ENCODE results near the gene JADE2. TPM values are rescaled to one million over a fixed set of nuclear protein-coding genes. Genes with fewer than 3 reads are reported as not detected.
A peak's percentile ranks its signal among the peaks of the same experiment; 100 is the strongest.

The JADE2 gene
- total and polyA plus RNA-seq, 2 experiments from 2014 or later, result 14.9 to 35.4 TPM

DNA sequence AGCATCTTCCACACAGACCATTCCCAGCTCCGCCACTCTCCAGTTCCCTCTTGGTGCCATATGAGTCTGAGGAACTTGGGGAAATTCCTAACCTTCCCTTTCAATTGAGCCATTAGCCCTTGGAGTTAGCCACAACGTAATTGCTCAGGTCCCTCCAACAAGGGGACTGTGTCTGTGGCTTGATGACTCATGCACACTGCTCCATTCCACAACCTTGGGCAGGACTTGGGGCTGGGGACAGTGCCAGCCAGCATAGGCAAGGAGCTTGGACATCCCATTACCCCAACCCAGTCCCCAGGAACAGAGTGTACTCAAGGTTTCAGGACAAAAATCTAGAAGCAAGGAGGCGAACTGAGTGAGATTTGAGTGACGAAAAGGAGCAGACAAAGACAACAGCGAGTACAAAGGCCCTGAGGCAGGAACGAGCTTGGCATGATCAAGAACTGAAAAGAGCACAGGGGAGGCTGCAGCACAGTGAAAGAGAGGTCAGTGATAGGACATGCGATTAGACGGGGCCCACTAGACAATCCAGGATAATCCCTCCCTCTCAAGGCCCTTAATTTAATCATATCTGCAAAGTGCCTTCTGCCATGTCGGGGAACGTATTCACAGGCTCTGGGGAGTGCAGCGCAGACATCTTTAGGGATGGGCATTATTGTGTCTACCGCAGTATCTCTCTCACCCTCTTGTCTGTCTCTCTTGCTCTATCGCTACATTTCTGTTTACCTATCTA, 16.0 kb upstream of the JADE2 start:
- Histone ChIP-seq H3K79me2 (peaks cover 20% of the 10 kb centered on the region), H3K4me1 (ENCODE audit: insufficient read depth) (peaks cover 46% of the 10 kb centered on the region), H4K20me1 (ENCODE audit: insufficient read depth, poor library complexity, severe bottlenecking) (no peaks in the 10 kb centered on the region), H3K4me3 (no peak overlapping the region), H3K4me2 (no peak overlapping the region), H3K36me3 (replicated peaks; ENCODE audit: insufficient read depth, low read depth) (no peaks in the 10 kb centered on the region), H3K27me3 (no peaks in the 10 kb centered on the region), H2AFZ (no peak overlapping the region), H3K27ac (peak overlapping the region; percentile 70), H3K9me3 (ENCODE audit: low read depth) (no peaks in the 10 kb centered on the region), H3K9me2 (replicated peaks; ENCODE audit: insufficient read depth) (no peaks in the 10 kb centered on the region)
- peak; percentile 42 for DNase-seq (ENCODE audit: low spot score)
- 83% methylated on average over 13 of the region's 13 CpGs for WGBS (ENCODE audit: low lambda C conversion rate, missing lambda C conversion rate)
- TF ChIP-seq, protein P1, sequence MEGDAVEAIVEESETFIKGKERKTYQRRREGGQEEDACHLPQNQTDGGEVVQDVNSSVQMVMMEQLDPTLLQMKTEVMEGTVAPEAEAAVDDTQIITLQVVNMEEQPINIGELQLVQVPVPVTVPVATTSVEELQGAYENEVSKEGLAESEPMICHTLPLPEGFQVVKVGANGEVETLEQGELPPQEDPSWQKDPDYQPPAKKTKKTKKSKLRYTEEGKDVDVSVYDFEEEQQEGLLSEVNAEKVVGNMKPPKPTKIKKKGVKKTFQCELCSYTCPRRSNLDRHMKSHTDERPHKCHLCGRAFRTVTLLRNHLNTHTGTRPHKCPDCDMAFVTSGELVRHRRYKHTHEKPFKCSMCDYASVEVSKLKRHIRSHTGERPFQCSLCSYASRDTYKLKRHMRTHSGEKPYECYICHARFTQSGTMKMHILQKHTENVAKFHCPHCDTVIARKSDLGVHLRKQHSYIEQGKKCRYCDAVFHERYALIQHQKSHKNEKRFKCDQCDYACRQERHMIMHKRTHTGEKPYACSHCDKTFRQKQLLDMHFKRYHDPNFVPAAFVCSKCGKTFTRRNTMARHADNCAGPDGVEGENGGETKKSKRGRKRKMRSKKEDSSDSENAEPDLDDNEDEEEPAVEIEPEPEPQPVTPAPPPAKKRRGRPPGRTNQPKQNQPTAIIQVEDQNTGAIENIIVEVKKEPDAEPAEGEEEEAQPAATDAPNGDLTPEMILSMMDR (IDR thresholded peaks at IDR 0.05; ENCODE audit: poor library complexity), result no peak
- TF ChIP-seq EZH2 (IDR thresholded peaks at IDR 0.05; ENCODE audit: borderline replicate concordance) (no peak), EZH2phosphoT487 (IDR thresholded peaks at IDR 0.05; ENCODE audit: low read depth, severe bottlenecking, unreplicated experiment) (no peak)

DNA sequence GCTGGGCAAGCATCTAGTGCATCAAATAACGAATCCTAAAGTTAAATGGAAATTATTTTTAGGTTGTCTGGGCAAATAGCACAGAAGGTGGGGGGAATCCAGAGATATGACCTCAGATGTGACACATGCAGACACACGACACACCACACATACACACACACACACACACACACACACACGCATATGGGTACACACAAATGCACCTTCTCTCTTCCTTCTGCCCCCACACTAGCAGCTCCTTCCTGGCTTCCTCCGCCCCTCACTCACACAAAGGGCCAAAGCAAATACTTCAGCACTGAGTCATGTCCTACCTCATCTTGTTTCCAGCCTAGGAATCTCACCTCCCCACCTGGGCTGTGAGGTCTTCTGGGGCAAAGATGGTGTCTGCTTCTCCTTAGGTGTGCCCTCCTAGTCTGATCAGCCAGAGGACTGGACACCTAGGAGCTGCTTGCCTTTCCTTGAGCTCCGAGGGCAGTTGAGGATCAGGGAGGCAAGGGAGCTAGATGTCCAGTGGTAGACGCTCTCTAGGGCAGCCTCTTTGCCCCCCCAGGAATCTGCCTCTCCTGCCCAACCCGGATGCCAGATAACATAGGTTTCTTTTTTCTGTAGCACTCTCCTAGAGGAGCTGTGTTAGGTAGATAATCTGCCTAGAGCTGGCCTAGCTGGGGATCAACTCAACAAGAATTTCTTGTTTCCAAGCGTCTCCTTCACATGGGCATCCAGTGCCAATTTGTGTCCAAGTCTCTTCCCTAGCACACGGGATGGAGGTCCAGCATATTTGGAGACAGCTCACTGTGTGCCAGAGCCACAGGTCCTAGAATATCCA, 14.3 kb upstream of the JADE2 start:
- Histone ChIP-seq H3K79me2 (peaks cover 20% of the 10 kb centered on the region), H2AFZ (no peak overlapping the region), H3K9me3 (ENCODE audit: low read depth) (no peaks in the 10 kb centered on the region), H3K4me1 (ENCODE audit: insufficient read depth) (peaks cover 40% of the 10 kb centered on the region), H3K9me2 (replicated peaks; ENCODE audit: insufficient read depth) (no peaks in the 10 kb centered on the region), H3K4me2 (peak overlapping the region; percentile 25), H4K20me1 (ENCODE audit: insufficient read depth, poor library complexity, severe bottlenecking) (no peaks in the 10 kb centered on the region), H3K27me3 (no peaks in the 10 kb centered on the region), H3K27ac (peak overlapping the region; percentile 96), H3K36me3 (replicated peaks; ENCODE audit: insufficient read depth, low read depth) (no peaks in the 10 kb centered on the region), H3K4me3 (no peak overlapping the region)
- 58% methylated on average over 8 of the region's 9 CpGs for WGBS (ENCODE audit: low lambda C conversion rate, missing lambda C conversion rate)
- peak; percentile 81 for DNase-seq (ENCODE audit: low spot score)
- TF ChIP-seq, protein P1 (IDR thresholded peaks at IDR 0.05; ENCODE audit: poor library complexity), result no peak
- no peak for TF ChIP-seq EZH2phosphoT487 (IDR thresholded peaks at IDR 0.05; ENCODE audit: low read depth, severe bottlenecking, unreplicated experiment)
- TF ChIP-seq EZH2 (IDR thresholded peaks at IDR 0.05; ENCODE audit: borderline replicate concordance), result no peak

DNA sequence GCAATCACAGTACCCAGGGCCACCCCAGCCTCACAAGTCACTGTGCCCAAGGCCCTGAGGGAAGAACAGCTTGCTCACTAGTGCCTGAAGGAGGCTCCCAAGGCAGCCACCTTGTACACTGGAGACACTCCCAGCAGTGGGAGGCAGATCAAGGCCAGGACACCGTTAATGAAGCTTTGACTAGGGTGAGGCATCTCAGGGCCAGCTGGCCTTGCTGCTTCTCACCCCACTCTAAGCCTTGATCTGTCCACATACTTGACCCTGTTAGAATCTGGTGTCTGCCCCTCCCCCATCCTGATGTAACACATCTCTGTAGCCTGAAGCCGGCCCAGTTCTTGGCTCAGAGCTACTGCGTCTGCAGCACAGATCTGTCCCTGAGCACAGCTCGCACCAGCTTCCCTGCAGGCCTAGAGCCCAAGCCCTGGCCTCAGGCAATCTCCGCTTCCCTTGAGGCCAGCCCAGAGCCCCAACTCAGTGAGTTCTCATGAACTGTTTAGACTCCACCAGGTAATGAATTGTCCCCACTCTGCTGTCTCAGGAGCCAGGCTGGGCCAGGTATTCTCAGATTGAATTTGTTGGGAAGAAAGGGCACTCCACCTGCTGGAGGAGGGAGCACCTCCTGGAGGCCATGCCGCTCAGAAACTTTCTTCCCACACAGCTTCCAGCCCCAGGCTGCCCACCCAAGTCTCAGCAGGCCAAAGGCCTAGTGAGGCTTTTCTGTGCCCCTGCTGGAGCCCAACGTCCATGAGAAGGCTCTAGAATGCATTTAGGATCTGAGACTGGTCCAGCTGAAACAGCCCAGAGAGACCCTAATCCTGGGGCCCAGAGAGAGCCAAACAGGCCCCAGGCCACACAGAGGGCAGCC, 13.4 kb upstream of the JADE2 start:
- H3K4me1 ChIP-seq (ENCODE audit: insufficient read depth), result peaks cover 36% of the 10 kb centered on the region
- peak overlapping the region; percentile 25 for H3K4me2 ChIP-seq
- WGBS (ENCODE audit: low lambda C conversion rate, missing lambda C conversion rate), result 43% methylated on average over 7 of the region's 7 CpGs
- DNase-seq (ENCODE audit: low spot score), result peak; percentile 83
- H4K20me1 ChIP-seq (ENCODE audit: insufficient read depth, poor library complexity, severe bottlenecking), result no peaks in the 10 kb centered on the region
- peak overlapping the region; percentile 96 for H3K27ac ChIP-seq
- H3K36me3 ChIP-seq (replicated peaks; ENCODE audit: insufficient read depth, low read depth), result no peaks in the 10 kb centered on the region
- peak overlapping the region; percentile 17 for H2AFZ ChIP-seq
- no peaks in the 10 kb centered on the region for H3K9me3 ChIP-seq (ENCODE audit: low read depth)
- H3K4me3 ChIP-seq, result no peak overlapping the region
- H3K79me2 ChIP-seq, result peaks cover 17% of the 10 kb centered on the region
- H3K27me3 ChIP-seq, result no peaks in the 10 kb centered on the region
- TF ChIP-seq, protein P1 (IDR thresholded peaks at IDR 0.05; ENCODE audit: poor library complexity), result peak; percentile 43
- TF ChIP-seq EZH2phosphoT487 (IDR thresholded peaks at IDR 0.05; ENCODE audit: low read depth, severe bottlenecking, unreplicated experiment) (no peak), EZH2 (IDR thresholded peaks at IDR 0.05; ENCODE audit: borderline replicate concordance) (no peak)
- H3K9me2 ChIP-seq (replicated peaks; ENCODE audit: insufficient read depth), result no peaks in the 10 kb centered on the region
